Duodenal mucosa (tissue), 2 donors: Measurements from ENCODE around the gene WDR86.

Source experiments
- H3K27ac ChIP-seq: one replicate; pipeline ENCODE4 v1.7.0; 2013; ENCODE audit warnings: low read depth, low read length
- H3K27me3 ChIP-seq, 2 donors: one replicate each; pipeline ENCODE4 v1.7.0; 2013; ENCODE audit warnings: low read length in 2 of 2, control low read depth in 1 of 2; ENCODE audit not compliant: insufficient read depth in 2 of 2, control insufficient read depth in 1 of 2
- H3K36me3 ChIP-seq, 2 donors: one replicate each; pipeline ENCODE4 v1.7.0; 2013; ENCODE audit warnings: low read length in 2 of 2, control low read depth in 1 of 2; ENCODE audit not compliant: insufficient read depth in 2 of 2, control insufficient read depth in 1 of 2
- H3K4me1 ChIP-seq, 2 donors: one replicate each; pipeline ENCODE4 v1.7.0; 2013; ENCODE audit warnings: low read length in 2 of 2, control low read depth in 1 of 2; ENCODE audit not compliant: insufficient read depth in 2 of 2, control insufficient read depth in 1 of 2
- H3K4me3 ChIP-seq, 2 donors: one replicate each; pipeline ENCODE4 v1.7.0; 2013; ENCODE audit warnings: low read length in 2 of 2, low read depth in 1 of 2
- H3K9ac ChIP-seq, 2 donors: one replicate each; pipeline ENCODE4 v1.7.0; 2013; ENCODE audit warnings: low read length in 2 of 2, low read depth in 1 of 2
- H3K9me3 ChIP-seq, 2 donors: one replicate each; pipeline ENCODE4 v1.7.0; 2013; ENCODE audit warnings: low read length in 2 of 2, control low read depth in 1 of 2; ENCODE audit not compliant: control insufficient read depth in 1 of 2

The WDR86 gene

GRCh38 chr7:151409667-151410404 lies at the start of gene WDR86:
Gene WDR86, minus strand, starts transcription at chr7:151410038. Its CDS starts 449 bp downstream, at chr7:151409589.
- Histone ChIP-seq H3K36me3 (no peaks in the 10 kb centered on the region), H3K4me3 (peak within 1 kb of the TSS; percentile 48 to 62), H3K4me1 (peaks cover 0 to 6% of the 10 kb centered on the region in 2 donors), H3K9ac (no peak within 1 kb of the TSS), H3K27ac (peak within 1 kb of the TSS; percentile 10), H3K9me3 (no peaks in the 10 kb centered on the region), H3K27me3 (peaks cover 30 to 32% of the 10 kb centered on the region in 2 donors)

- peaks cover 17 to 22% of the 10 kb centered on the region in 2 donors for H3K4me1 ChIP-seq
- peaks cover 1 to 3% of the 10 kb centered on the region in 2 donors for H3K9me3 ChIP-seq
- no peak overlapping the region for H3K4me3 ChIP-seq
- H3K27ac ChIP-seq: no peak overlapping the region
- H3K9ac ChIP-seq: no peak overlapping the region
- no peaks in the 10 kb centered on the region for H3K27me3 ChIP-seq
- H3K36me3 ChIP-seq: no peaks in the 10 kb centered on the region
Measured at GRCh38 chr7:151457534-151457933, 47.7 kb upstream of the WDR86 start.

GRCh38 chr7:151456782-151457181 lies 46.9 kb upstream of the WDR86 start:
- H3K36me3 ChIP-seq: no peaks in the 10 kb centered on the region
- no peak overlapping the region for H3K27ac ChIP-seq
- H3K9me3 ChIP-seq: no peaks in the 10 kb centered on the region
- H3K4me1 ChIP-seq: peaks cover 17 to 22% of the 10 kb centered on the region in 2 donors
- H3K27me3 ChIP-seq: no peaks in the 10 kb centered on the region
- H3K9ac ChIP-seq: no peak overlapping the region
- H3K4me3 ChIP-seq: no peak overlapping the region

GRCh38 chr7:151456276-151456675 lies 46.4 kb upstream of the WDR86 start:
- Histone ChIP-seq H3K9me3 (no peaks in the 10 kb centered on the region), H3K4me3 (no peak overlapping the region), H3K4me1 (peaks cover 17 to 20% of the 10 kb centered on the region in 2 donors), H3K9ac (no peak overlapping the region), H3K27me3 (no peaks in the 10 kb centered on the region), H3K27ac (no peak overlapping the region), H3K36me3 (no peaks in the 10 kb centered on the region)

GRCh38 chr7:151455690-151456089 lies 45.9 kb upstream of the WDR86 start:
- Histone ChIP-seq H3K4me1 (peaks cover 13 to 16% of the 10 kb centered on the region in 2 donors), H3K27me3 (no peaks in the 10 kb centered on the region)

GRCh38 chr7:151454932-151455530 lies 45.2 kb upstream of the WDR86 start:
- H3K36me3 ChIP-seq: no peaks in the 10 kb centered on the region
- H3K4me3 ChIP-seq: no peak overlapping the region
- peaks cover 7 to 10% of the 10 kb centered on the region in 2 donors for H3K4me1 ChIP-seq
- no peaks in the 10 kb centered on the region for H3K27me3 ChIP-seq
- H3K9ac ChIP-seq: no peak overlapping the region
- no peaks in the 10 kb centered on the region for H3K9me3 ChIP-seq
- H3K27ac ChIP-seq: no peak overlapping the region

More at GRCh38 chr7:151455690-151456089, 45.9 kb upstream of the WDR86 start:
- no peak overlapping the region for H3K4me3 ChIP-seq
- H3K27ac ChIP-seq: no peak overlapping the region
- no peaks in the 10 kb centered on the region for H3K36me3 ChIP-seq
- no peak overlapping the region for H3K9ac ChIP-seq
- H3K9me3 ChIP-seq: no peaks in the 10 kb centered on the region

GRCh38 chr7:151454305-151454704 lies 44.5 kb upstream of the WDR86 start:
- no peaks in the 10 kb centered on the region for H3K9me3 ChIP-seq
- no peaks in the 10 kb centered on the region for H3K36me3 ChIP-seq
- no peak overlapping the region for H3K27ac ChIP-seq
- no peak overlapping the region for H3K4me3 ChIP-seq
- peaks cover 0 to 4% of the 10 kb centered on the region in 2 donors for H3K27me3 ChIP-seq
- H3K4me1 ChIP-seq: peaks cover 2 to 4% of the 10 kb centered on the region in 2 donors
- H3K9ac ChIP-seq: no peak overlapping the region

- Histone ChIP-seq H3K9ac (no peak overlapping the region), H3K27ac (no peak overlapping the region), H3K9me3 (no peaks in the 10 kb centered on the region), H3K4me3 (no peak overlapping the region), H3K4me1 (peaks cover 0 to 2% of the 10 kb centered on the region in 2 donors), H3K36me3 (no peaks in the 10 kb centered on the region), H3K27me3 (peaks cover 0 to 4% of the 10 kb centered on the region in 2 donors)
Measured at GRCh38 chr7:151453326-151453791, 43.5 kb upstream of the WDR86 start.

GRCh38 chr7:151452680-151453325 lies 43.0 kb upstream of the WDR86 start:
- Histone ChIP-seq H3K36me3 (no peaks in the 10 kb centered on the region), H3K27ac (no peak overlapping the region), H3K4me1 (peaks cover 0 to 6% of the 10 kb centered on the region in 2 donors), H3K4me3 (no peak overlapping the region), H3K9ac (no peak overlapping the region), H3K27me3 (peaks cover 0 to 4% of the 10 kb centered on the region in 2 donors), H3K9me3 (no peaks in the 10 kb centered on the region)
